HepG2 (cell line): Measurements from ENCODE around the gene IL1RL2. TPM values are rescaled to one million over a fixed set of nuclear protein-coding genes. Genes with fewer than 3 reads are reported as not detected.

ENCODE experiments used
- ATAC-seq: fragments of 200-7000 bp; cut with Tn5 transposase; 3 replicates; pipeline ENCODE4 v1.9.1; 2020; ENCODE audit warnings: mild to moderate bottlenecking, moderate library complexity
- BruUV-seq: library from RNA; stranded (reverse); fragments of 400-500 nt; replicated peaks from 2 replicates; lab custom pipeline; 2021; lab: Mats Ljungman, UMichigan
- CTCF ChIA-PET: fragments of 300-600 bp; formaldehyde crosslinking; extraction: SDS; loops from one replicate; lab custom pipeline; 2021; ENCODE audit warnings: low total read pairs, inconsistent platforms, low intra/inter-chr PET ratio; lab: Yijun Ruan, JAX
- POLR2A ChIA-PET: fragments of 350-600 bp; sonication (Branson Sonifier 250); formaldehyde crosslinking; loops from one replicate; lab custom pipeline; 2020; ENCODE audit warnings: antibody characterized with exemption, inconsistent platforms; lab: Yijun Ruan, JAX
- DNase-seq: peaks from one replicate; pipeline ENCODE4 v3.0.0-alpha.2; 2015; ENCODE audit warnings: low spot score
- FAIRE-seq: peaks from 3 replicates; lab custom pipeline; 2011; peaks lifted over from hg19 to GRCh38; lab: Jason Lieb, UNC
- H2AFZ ChIP-seq: one replicate; pipeline ENCODE4 v1.6.1; 2011; ENCODE audit warnings: low read length, inconsistent platforms
- H3K27ac ChIP-seq: fragments of 300-600 bp; 3 replicates; pipeline ENCODE4 v1.8.0; 2011; ENCODE audit warnings: mixed run types, mild to moderate bottlenecking, mixed read lengths, low read length, inconsistent platforms; ENCODE audit not compliant: insufficient read depth; ENCODE audit errors: extremely low read length
- H3K27me3 ChIP-seq, 2 experiments: fragments of 200-600 bp in 1 of 2; 2 replicates in 1 of 2; 3 replicates in 1 of 2; pipeline versions ENCODE4 v1.6.0 to v1.8.0; 2011; ENCODE audit warnings: low read length in 2 of 2, mild to moderate bottlenecking in 2 of 2, moderate library complexity in 2 of 2, inconsistent platforms in 1 of 2; ENCODE audit not compliant: insufficient read depth in 2 of 2, control insufficient read depth in 1 of 2
- H3K36me3 ChIP-seq, 2 experiments: fragments of 200-600 bp in 1 of 2; replicated peaks in 1 of 2; 2 replicates in 1 of 2; 3 replicates in 1 of 2; pipeline versions ENCODE4 v1.5.1 to v1.8.0; 2011; ENCODE audit warnings: low read length in 2 of 2, inconsistent platforms in 1 of 2; ENCODE audit not compliant: insufficient read depth in 2 of 2, control insufficient read depth in 1 of 2
- H3K4me1 ChIP-seq: 2 replicates; pipeline ENCODE4 v1.5.1; 2012; ENCODE audit warnings: low read length, inconsistent platforms; ENCODE audit not compliant: insufficient read depth
- H3K4me2 ChIP-seq: 2 replicates; pipeline ENCODE4 v1.6.0; 2011; ENCODE audit warnings: low read depth, low read length, inconsistent platforms
- H3K4me3 ChIP-seq, 3 experiments: fragments of 200-600 bp in 1 of 3; sonication (generic), shearing (Covaris generic) in 1 of 3; replicated peaks in 1 of 3; 2 replicates each; pipeline ENCODE4 v1.5.1; 2011 to 2016; ENCODE audit warnings: low read length in 3 of 3, inconsistent platforms in 2 of 3, low read depth in 2 of 3, mild to moderate bottlenecking in 2 of 3, control low read depth in 1 of 3, mixed read lengths in 1 of 3; ENCODE audit not compliant: insufficient read depth in 1 of 3
- H3K79me2 ChIP-seq: one replicate; pipeline ENCODE4 v1.6.1; 2011; ENCODE audit warnings: low read length, inconsistent platforms; ENCODE audit not compliant: insufficient read depth
- H3K9ac ChIP-seq: 2 replicates; pipeline ENCODE4 v1.6.0; 2011; ENCODE audit warnings: mild to moderate bottlenecking, low read depth, low read length, inconsistent platforms; ENCODE audit not compliant: insufficient read depth
- H3K9me3 ChIP-seq: 2 replicates; pipeline ENCODE4 v1.5.1; 2012; ENCODE audit warnings: mild to moderate bottlenecking, low read length
- H4K20me1 ChIP-seq: 2 replicates; pipeline ENCODE4 v1.6.0; 2011; ENCODE audit warnings: inconsistent platforms, mild to moderate bottlenecking, low read length, moderate library complexity; ENCODE audit not compliant: insufficient read depth
- ARID3A ChIP-seq: IDR thresholded peaks from 2 replicates; pipeline ENCODE4 v1.6.1; 2012; ENCODE audit warnings: low read depth, low read length, improper control_type of control experiment
- CEBPB ChIP-seq: IDR thresholded peaks from 2 replicates; pipeline ENCODE4 v1.6.1; 2011; ENCODE audit warnings: low read depth, low read length, improper control_type of control experiment, borderline replicate concordance
- CEBPG ChIP-seq: IDR thresholded peaks from 2 replicates; pipeline ENCODE4 v1.6.1; 2016
- GATAD2A ChIP-seq: IDR thresholded peaks from 2 replicates; pipeline ENCODE4 v1.6.1; 2016
- GPBP1L1 ChIP-seq: sonication (generic); formaldehyde crosslinking; IDR thresholded peaks from 2 replicates; pipeline ENCODE4 v1.5.0; 2020; ENCODE audit warnings: mild to moderate bottlenecking, missing genetic modification reagents
- IKZF1 ChIP-seq: fragments of 450-650 bp; IDR thresholded peaks from 2 replicates; pipeline ENCODE4 v1.7.1; 2016
- MED1 ChIP-seq: sonication (generic); formaldehyde crosslinking; IDR thresholded peaks from 2 replicates; pipeline ENCODE4 v1.4.0; 2020; ENCODE audit warnings: missing genetic modification reagents
- MNT ChIP-seq: fragments of 450-650 bp; IDR thresholded peaks from 2 replicates; pipeline ENCODE4 v1.6.1; 2016
- SP5 ChIP-seq: IDR thresholded peaks from 2 replicates; pipeline ENCODE4 v1.6.1; 2016; ENCODE audit warnings: low read depth, borderline replicate concordance
- ZNF431 ChIP-seq: sonication (generic); formaldehyde crosslinking; IDR thresholded peaks from 2 replicates; pipeline ENCODE4 v1.9.0; 2022; ENCODE audit warnings: missing genetic modification reagents, low read depth, mild to moderate bottlenecking, borderline replicate concordance
- ZNF605 ChIP-seq: sonication (generic); formaldehyde crosslinking; IDR thresholded peaks from 2 replicates; pipeline ENCODE4 v1.8.0; 2022; ENCODE audit warnings: mild to moderate bottlenecking, missing genetic modification reagents
- ZNF709 ChIP-seq: sonication (generic); formaldehyde crosslinking; IDR thresholded peaks from 2 replicates; pipeline ENCODE4 v1.5.0; 2020; ENCODE audit warnings: mild to moderate bottlenecking, missing genetic modification reagents
- WGBS: methylation state at CpG from one replicate; pipeline ENCODE4 v1.1.6; 2017; ENCODE audit warnings: low lambda C conversion rate; 5-methylcytosine and 5-hydroxymethylcytosine counted together
- in situ Hi-C: cut with HindIII; loops from 2 replicates; pipeline ENCODE4 v1.10.0; 2017; ENCODE audit warnings: low pct_unique_long_range_greater_than_20kb; ENCODE audit not compliant: extremely low pct_ligation_motif_present
- intact Hi-C: fragments of 100-400 bp; cut with micrococcal nuclease; formaldehyde crosslinking; loops from one replicate; pipeline ENCODE4 v1.10.0; 2022; ENCODE audit not compliant: unreplicated experiment
- polyA plus RNA-seq, 8 experiments: library from polyadenylated mRNA; depleted of rRNA in 3 of 8; stranded (reverse) in 7 of 8; unstranded in 1 of 8; fragments of >200 nt; fragmentation: Illumina TruSeq in 4 of 8; extraction: Trizol in 4 of 8; gene quantifications; 2 replicates each; pipeline versions ENCODE4 v1.2.1 to v1.2.3, GENCODE V29; 2011 to 2016; ENCODE audit warnings: low read depth in 4 of 8, missing spikeins in 1 of 8, mixed read lengths in 1 of 8; ENCODE audit not compliant: insufficient read depth in 1 of 8
- total RNA-seq, 5 experiments: library from RNA; depleted of rRNA; stranded (reverse); fragments of >200 nt; fragmentation: Illumina TruSeq; extraction: Trizol; gene quantifications; 2 replicates each; pipeline ENCODE4 v1.2.3, GENCODE V29; 2016; ENCODE audit warnings: low read depth in 1 of 5

Gene IL1RL2
- total and polyA plus RNA-seq, 2 of the 13 experiments (the other 11 are each of a cell fraction or from before 2014, with no cell fraction given) = 0.03 TPM; not detected in 1

- TF ChIP-seq ZNF431 (no peak), GPBP1L1 (CRISPR knock-in tag) (no peak), GATAD2A (CRISPR knock-in tag) (no peak)
These were observed 47.0 kb upstream of the IL1RL2 start (continued) for GRCh38 chr2:102139851-102140250.

GRCh38 chr2:102140377-102140776 lies 46.4 kb upstream of the IL1RL2 start:
- no TSS peak for BruUV-seq
- Histone ChIP-seq H3K27me3 (no peaks in the 10 kb centered on the region; a peak in 1 of 5 replicates), H3K4me3 (no peak overlapping the region), H3K4me2 (no peak overlapping the region), H3K4me1 (peaks cover 45% of the 10 kb centered on the region), H2AFZ (no peak overlapping the region), H3K36me3 (peaks cover 3 to 9% of the 10 kb centered on the region in 2 experiments; a peak in 4 of 5 replicates), H3K27ac (no peak overlapping the region), H3K79me2 (peaks cover 35% of the 10 kb centered on the region), H3K9ac (no peak overlapping the region), H4K20me1 (no peaks in the 10 kb centered on the region), H3K9me3 (peaks cover under 1% of the 10 kb centered on the region; the same call in 1 of the 2 replicates)
- no peak for DNase-seq
- 96% methylated on average over 2 of the region's 2 CpGs for WGBS
- in situ Hi-C loops (no loop called here), intact Hi-C loops (loop anchor here (5.0 kb wide), 1 partner anchor 33 kb away; no protein-coding TSS in a partner anchor)
- TF ChIP-seq ZNF709 (CRISPR knock-in tag) (no peak), SP5 (CRISPR knock-in tag) (no peak), CEBPB (peak; percentile 56; the same call in 1 of the 2 replicates), ARID3A (no peak), CEBPG (0 out of 2 replicates have a peak, but pooled peaks have one; percentile 16), IKZF1 (no peak), MED1 (CRISPR knock-in tag) (no peak), MNT (no peak), ZNF605 (CRISPR knock-in tag) (no peak)
- ChIA-PET CTCF (no interaction called here), POLR2A (interaction anchor here (0.9 to 4.7 kb wide), 2 partner anchors 31 kb away, joined by 3 to 67 read pairs; no protein-coding TSS in a partner anchor)
- ATAC-seq = no peak
- no peak for FAIRE-seq
